GM21528 (cell line): Measurements from ENCODE around the gene RBFOX1.
"Not testable (repeated sequence)": the region's sequence is repeated elsewhere in the genome, so short reads cannot be mapped to it uniquely, and the experiment has no call there.

Source experiments
- ATAC-seq: cut with Tn5 transposase; IDR thresholded peaks from one replicate; pipeline ENCODE4 v1.9.1; 2021; ENCODE audit warnings: mild to moderate bottlenecking, moderate library complexity; ENCODE audit not compliant: unreplicated experiment, low FRiP score

RBFOX1 gene

GRCh38 chr16:7443648-7444365, 111.2 kb downstream of the RBFOX1 start:
- ATAC-seq = no peak

- no peak for ATAC-seq
Observed at GRCh38 chr16:7449306-7449705, 116.7 kb downstream of the RBFOX1 start.

- no peak for ATAC-seq
Observed at GRCh38 chr16:7449808-7450207, 117.2 kb downstream of the RBFOX1 start.

- ATAC-seq = no peak
Observed at GRCh38 chr16:7450440-7450839, 117.8 kb downstream of the RBFOX1 start.

- ATAC-seq = no peak
Observed at GRCh38 chr16:7452090-7452489, 119.4 kb downstream of the RBFOX1 start.

- no peak for ATAC-seq
Observed at GRCh38 chr16:7456211-7456610, 123.6 kb downstream of the RBFOX1 start.

- ATAC-seq = no peak
Observed at GRCh38 chr16:7458144-7458543, 125.5 kb downstream of the RBFOX1 start.

GRCh38 chr16:7470344-7470743, 137.7 kb downstream of the RBFOX1 start:
- ATAC-seq = no peak

- no peak for ATAC-seq
Observed at GRCh38 chr16:7471268-7471667, 138.6 kb downstream of the RBFOX1 start.

GRCh38 chr16:7482032-7482431, 149.4 kb downstream of the RBFOX1 start:
- no peak for ATAC-seq

GRCh38 chr16:7482596-7483290, 150.1 kb downstream of the RBFOX1 start:
- ATAC-seq = no peak

- ATAC-seq = no peak
Observed at GRCh38 chr16:7487574-7488323, 155.1 kb downstream of the RBFOX1 start.

GRCh38 chr16:7492122-7492521, 159.5 kb downstream of the RBFOX1 start:
- ATAC-seq = no peak

GRCh38 chr16:7493133-7493532, 160.5 kb downstream of the RBFOX1 start:
- ATAC-seq = no peak

- ATAC-seq = no peak
Observed at GRCh38 chr16:7497691-7498090, 165.0 kb downstream of the RBFOX1 start.

- no peak for ATAC-seq
Observed at GRCh38 chr16:7501868-7502267, 169.2 kb downstream of the RBFOX1 start.

GRCh38 chr16:7502591-7503157, 170.0 kb downstream of the RBFOX1 start:
- not testable (repeated sequence) for ATAC-seq

GRCh38 chr16:7503666-7504065, 171.0 kb downstream of the RBFOX1 start:
- ATAC-seq = no peak

- ATAC-seq = no peak
Observed at GRCh38 chr16:7504844-7505243, 172.2 kb downstream of the RBFOX1 start.

GRCh38 chr16:7505495-7505894, 172.8 kb downstream of the RBFOX1 start:
- no peak for ATAC-seq

GRCh38 chr16:7506363-7506762, 173.7 kb downstream of the RBFOX1 start:
- no peak for ATAC-seq
